ENCODE measurements around the gene PRKAG3.

The PRKAG3 gene

DNA sequence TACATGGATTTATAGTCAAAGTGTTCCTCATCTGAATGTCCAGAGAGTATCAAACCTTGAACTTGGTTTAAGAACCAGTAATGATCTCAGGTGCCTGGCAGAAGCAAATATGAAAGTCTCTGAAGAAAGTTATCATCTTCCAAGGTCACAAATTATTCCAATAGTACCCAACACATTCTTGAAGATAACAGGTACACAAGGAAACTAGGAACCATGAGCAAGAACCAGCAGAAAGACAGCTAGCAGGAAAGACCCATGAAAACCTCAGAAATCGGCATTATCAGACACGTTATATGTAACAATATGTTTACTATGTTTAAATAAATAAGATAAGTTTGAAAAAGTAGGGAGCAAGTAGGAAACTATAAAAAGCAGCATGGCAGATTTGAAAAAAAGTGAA lies 5.9 kb upstream of the PRKAG3 start:
- DNase-seq, result no peak

- DNase-seq, result no peak
These were observed 3.1 kb upstream of the PRKAG3 start for GRCh38 chr2:218834685-218835084.

- DNase-seq, result no peak
These were observed 1.5 kb upstream of the PRKAG3 start for GRCh38 chr2:218833023-218833609.

- DNase-seq, result no peak
These were observed 917 bp upstream of the PRKAG3 start for GRCh38 chr2:218832520-218832919.

DNA sequence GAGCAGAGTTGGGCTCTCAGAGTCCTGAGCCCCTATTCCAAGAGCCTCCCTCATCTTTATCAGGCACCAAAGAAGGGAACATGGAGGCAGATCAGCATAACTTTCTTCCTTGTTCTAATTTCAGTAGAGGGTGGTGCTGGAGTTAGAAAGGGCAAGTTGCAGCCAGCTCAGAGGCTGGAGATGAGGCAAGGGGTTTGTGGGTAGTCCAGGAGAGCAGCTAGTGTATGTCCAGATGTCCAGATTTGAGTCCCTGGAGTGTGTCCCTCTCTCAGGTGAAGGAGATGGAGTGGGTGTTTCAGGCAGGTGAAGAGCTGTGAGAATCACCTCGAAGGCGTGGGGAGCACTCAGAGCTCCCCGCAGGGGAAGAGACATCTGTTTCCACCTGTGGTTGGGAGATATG lies 478 bp upstream of the PRKAG3 start:
- no peak for DNase-seq

DNA sequence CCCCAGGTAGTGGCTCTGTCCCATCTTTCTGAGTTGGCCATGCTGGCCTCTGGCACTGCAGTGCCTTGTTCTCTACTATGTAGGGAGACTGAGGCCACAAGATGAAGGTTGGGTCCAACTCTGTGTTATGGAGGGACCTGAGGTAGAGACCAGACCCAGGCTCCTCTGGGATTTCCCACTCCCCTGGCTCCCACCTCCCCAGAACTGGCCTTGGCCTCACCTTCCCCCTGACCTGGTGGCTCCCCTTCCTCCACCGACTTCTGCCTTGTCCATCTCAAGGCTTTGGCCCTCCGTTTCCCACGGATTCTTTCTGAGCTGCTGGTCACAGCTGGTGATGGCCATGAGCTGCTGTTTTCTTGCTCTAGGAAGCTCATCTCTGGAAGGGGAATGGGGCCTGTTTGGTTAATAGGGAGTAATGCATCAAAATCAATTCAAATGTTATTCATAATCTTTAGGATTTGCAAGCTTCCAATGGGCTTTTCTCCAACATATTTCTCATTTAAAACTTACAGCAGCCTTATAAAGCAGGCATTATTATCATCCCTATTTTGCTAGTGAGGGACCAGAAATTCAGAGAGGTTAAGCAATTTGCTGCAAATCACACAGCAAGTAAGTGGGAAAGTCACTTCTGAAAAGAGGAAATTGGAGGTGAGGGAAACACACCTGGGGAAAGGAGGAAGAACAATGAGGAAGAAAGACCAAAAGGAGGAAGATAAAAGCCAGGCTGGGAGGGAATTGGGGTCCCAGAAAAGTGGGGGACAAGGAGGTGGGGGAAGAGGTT lies 887 bp downstream of the PRKAG3 start:
- no peak for DNase-seq

DNA sequence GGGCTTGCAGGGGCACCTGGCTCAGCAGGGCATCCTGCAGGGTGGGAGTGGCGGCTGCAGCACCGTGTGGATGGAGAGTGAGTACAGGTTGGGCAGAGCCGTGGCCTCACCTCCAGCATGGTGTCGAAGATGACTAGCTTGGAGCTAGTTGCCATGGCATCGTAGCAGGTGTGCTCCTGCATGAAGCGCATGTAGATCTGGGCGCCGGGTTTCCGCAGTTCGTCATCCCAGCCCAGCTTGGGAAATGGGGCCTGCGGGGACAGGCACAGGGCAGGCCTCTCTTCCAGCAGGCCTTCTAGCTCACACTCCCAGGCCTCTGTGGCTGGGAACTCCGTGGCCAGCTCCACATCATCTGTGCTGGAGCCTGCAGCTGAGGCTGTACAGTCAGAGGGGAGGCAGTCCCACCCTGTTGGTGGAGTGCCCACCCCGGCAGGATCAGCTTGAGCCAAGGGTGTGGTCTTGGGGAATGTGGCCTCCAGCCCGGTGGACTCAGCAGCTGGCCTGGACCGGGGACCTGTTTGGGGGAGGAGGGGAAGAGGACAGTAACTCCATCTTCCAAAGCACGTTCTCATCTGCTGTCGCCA lies 1.6 kb downstream of the PRKAG3 start:
- DNase-seq, result no peak

- DNase-seq, result no peak
These were observed 3.2 kb downstream of the PRKAG3 start for GRCh38 chr2:218828477-218828778.

DNA sequence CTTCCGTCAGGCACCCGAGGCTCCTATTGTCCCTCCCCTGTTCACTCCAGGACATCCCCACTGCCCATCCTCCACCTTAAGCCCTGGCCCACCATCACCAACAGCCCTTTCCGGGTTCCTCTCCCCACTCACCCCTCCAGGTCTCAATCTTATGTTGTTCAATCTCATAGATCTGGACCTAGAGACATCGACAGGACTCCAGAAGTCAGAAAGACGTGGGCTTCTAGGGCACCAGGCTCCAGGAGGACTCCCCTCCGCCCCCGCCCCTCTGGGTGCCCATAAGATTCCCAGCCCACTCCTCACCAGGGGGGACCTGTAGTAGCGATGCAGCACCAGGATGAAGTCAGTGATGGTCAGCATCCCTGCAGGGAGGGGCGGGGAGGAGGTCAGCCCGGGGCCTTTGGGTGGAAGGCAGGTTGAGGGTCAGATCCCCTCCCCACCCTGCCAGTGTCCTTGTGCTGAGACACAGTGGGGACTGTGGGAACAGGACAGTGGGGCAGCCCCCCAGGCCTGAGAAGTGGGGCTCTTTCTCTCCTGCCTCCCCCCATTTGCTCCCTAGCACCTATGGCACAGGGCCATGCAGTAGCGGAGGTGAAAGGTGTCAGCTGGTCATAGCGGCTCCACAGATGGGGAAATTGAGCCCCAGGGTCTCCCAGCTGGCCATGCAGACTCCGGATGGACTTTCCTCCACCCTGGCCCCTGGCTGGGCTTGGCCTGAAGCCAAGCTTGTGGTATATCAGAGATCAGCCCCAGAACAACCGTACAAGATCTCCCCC lies 3.7 kb downstream of the PRKAG3 start:
- DNase-seq, result no peak

GRCh38 chr2:218826791-218827190 lies 4.8 kb downstream of the PRKAG3 start:
- DNase-seq, result no peak

GRCh38 chr2:218824004-218824403 lies 7.6 kb downstream of the PRKAG3 start:
- no peak for DNase-seq

DNA sequence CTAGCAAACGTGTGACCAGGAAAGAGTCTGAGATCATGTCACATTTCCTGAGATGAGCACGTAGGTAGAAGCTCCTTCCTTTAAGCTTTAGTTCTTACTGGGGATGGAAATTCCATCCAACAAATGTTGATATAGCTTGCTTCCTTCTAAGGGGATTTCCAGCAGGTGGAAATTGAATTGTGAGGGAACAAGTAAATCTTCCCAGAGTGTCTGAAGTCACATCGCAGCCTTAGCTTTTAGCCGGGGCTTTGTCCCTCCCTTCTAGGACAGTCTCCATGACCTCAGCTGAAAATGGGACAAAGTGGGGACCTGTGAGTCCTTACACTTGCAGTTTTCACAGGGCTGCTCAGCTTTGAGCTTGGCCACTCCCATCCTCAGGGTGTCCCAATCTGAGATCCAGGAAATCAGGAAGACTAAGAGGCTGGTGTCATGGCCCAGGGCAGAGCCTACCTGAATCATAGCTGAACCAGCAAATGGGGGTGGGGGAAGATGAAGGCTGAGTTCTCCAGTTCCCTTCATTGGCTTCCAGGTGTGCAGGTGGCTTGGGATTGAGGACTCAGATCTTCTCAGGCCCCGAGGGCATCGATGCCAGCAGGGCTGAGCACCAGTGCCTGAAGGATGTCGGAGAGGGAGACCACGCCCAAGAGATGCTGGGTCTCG lies 8.3 kb downstream of the PRKAG3 start:
- no peak for DNase-seq

GRCh38 chr2:218822622-218823021 lies 9.0 kb downstream of the PRKAG3 start:
- DNase-seq, result no peak

DNA sequence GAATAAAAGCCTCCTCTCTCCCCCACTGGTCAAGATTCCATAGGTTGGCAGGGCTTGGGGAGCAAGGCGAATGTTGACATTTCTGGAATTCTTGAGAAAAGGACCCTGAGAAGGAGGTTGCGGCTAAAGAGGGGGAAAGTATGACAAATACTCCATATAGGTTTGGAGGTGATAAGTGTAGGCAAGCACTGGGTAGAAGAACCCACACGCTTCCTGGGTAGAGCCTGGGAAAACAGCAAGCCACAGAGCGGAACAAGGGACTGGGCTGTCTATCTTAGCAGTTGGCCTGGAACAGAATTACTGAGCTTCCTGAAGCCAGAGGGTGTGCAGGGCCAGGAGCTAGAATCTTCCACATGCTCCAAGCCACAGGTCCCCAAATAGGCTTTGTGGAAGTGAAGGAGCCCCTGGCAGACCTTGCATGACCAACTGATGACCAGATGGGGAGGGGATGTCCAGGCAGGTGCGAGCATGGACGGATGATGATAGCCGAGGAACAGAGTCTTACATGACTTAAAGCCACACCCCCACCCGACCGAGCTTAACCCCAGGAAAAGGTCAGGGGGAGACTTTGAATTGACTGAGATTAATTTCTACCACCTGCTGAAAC lies 9.9 kb downstream of the PRKAG3 start:
- no peak for DNase-seq

DNA sequence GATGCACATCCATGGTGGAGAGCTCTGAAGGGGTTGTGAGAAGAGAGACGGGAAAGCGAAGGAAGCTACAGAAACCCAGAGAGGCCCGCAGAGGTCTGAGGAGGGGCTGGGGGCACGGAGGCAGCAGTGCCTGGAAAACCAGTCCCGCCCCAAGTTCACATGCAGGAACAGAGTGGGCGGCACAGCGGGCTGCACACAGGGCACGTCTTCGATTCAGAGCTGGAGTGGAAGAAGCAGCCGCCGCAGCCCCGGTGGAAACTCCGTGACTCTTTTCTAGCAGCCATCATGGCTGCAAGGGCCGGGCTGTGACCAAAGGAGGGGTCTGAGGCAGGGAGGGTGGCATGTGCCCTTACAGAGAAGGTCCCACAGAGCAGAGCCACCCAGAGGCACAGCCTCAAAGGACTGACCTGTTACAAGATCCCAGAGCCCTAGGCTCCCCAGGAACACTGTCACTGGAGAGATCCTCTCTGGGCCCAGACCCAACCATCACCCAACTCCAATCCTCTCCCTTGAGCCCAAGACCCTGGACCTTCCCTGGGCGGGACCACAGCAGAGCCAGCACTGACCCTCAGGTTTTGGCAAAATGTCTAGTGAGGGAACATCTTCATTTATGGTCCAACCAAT lies 10.7 kb downstream of the PRKAG3 start:
- DNase-seq, result no peak

DNA sequence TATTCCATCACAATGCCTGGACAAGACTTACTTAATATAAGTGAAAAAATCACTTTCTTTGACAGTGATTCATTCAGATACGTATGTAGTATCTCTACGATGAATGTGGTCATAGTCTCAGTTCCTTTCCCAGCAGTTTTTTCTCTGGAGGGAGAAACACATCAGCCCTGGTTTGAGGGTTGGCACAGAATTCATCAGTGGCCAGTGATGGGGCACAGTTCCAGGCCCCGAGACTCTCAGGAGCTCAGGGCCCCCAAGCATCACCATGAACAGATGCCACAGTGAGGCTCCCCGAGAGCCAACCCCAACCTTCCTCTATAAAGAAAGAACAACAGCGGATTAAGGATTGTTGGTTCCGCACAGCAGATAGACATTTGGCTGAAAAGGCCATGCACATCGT lies 12.5 kb downstream of the PRKAG3 start:
- peak; percentile 54 for DNase-seq

- no peak for DNase-seq
These were observed 15.0 kb downstream of the PRKAG3 start for GRCh38 chr2:218816561-218817011.

- no peak for DNase-seq
These were observed 16.0 kb downstream of the PRKAG3 start for GRCh38 chr2:218815649-218816048.

DNA sequence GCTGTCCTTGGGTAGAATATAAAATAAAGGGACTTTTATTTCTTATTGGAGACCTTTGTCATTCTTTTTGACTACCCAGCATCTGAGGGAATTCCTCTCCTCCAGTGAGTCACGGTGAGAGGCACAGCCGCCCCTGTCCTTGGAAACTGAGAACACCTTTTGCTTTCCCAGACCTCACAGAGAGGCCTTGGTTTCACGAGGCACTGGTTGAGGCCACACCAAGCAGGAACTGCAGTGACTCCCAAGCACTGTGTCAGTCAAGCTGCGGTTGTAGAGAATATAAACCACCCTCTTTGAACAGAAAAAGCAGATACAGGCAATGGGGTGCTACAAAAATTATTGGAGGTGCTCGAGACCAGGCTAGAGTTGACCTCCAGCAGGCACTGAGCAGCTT lies 16.4 kb downstream of the PRKAG3 start:
- DNase-seq, result no peak

DNA sequence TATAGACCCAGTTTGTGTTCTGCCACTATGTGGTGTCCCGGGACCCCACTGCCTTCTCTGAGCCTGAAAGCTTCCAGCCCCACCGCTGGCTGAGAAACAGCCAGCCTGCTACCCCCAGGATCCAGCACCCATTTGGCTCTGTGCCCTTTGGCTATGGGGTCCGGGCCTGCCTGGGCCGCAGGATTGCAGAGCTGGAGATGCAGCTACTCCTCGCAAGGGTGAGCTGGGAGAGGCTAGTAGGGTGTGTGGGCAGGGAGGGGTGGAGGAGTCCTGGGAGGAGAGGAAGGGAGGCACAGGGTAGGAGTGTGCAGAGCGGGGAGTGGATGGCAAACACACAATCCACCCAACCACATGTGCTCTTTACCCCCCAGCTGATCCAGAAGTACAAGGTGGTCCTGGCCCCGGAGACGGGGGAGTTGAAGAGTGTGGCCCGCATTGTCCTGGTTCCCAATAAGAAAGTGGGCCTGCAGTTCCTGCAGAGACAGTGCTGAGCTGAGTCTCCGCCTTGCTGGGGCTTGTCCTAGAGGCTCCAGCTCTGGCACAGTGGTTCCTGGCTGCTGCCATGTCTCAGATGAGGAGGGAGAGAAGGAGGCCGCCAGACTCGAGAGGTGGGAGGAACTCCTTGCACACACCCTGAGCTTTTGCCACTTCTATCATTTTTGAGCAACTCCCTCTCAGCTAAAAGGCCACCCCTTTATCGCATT lies 16.9 kb downstream of the PRKAG3 start:
- DNase-seq, result no peak

DNA sequence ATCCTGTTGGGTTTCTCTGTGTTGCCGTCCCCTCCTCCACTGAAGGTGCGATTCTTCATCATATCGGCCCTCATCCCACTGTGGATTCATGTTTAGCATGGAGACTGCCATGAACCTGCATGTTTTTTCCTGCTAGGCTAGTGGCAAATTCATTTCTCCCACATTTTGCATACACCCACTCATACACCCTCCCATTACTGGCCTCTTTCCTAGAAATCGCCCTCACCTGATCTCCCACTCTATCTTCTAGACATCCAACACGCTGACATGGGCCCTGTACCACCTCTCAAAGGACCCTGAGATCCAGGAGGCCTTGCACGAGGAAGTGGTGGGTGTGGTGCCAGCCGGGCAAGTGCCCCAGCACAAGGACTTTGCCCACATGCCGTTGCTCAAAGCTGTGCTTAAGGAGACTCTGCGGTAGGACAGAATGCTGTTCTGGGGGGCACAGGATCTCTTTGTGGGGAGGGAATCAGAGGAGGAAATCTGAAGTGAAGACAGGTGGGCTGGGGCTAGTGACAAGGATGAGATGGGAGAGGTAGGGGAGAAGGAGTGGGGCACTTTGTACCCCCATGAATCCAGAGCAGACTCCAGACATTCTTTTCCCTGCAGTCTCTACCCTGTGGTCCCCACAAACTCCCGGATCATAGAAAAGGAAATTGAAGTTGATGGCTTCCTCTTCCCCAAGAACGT lies 17.7 kb downstream of the PRKAG3 start:
- DNase-seq, result no peak
